OCI-LY7 (cell line): ENCODE data around the gene PLA2G4D. TPM values are rescaled to one million over a fixed set of nuclear protein-coding genes. Genes with fewer than 3 reads are reported as not detected.

Experiments used
- BruUV-seq: library from RNA; stranded (reverse); fragments of 400-500 nt; replicated peaks from 2 replicates; lab custom pipeline; 2021; lab: Mats Ljungman, UMichigan
- CTCF ChIA-PET: fragments of 300-600 bp; sonication (Branson Sonifier 250); formaldehyde crosslinking; loops from one replicate; lab custom pipeline; 2022; ENCODE audit warnings: antibody characterized with exemption; ENCODE audit not compliant: unreplicated experiment; lab: Charles Lee
- POLR2A ChIA-PET: fragments of 300-600 bp; sonication (Branson Sonifier 250); formaldehyde crosslinking; loops from one replicate; lab custom pipeline; 2022; ENCODE audit warnings: antibody characterized with exemption; lab: Charles Lee
- DNase-seq: peaks from one replicate; pipeline ENCODE4 v3.0.0-alpha.2; 2015; ENCODE audit warnings: low spot score
- H2AFZ ChIP-seq: fragments of 200-600 bp; sonication (generic), shearing (Covaris generic); 2 replicates; pipeline ENCODE4 v1.6.1; 2014; ENCODE audit warnings: mild to moderate bottlenecking, antibody characterized with exemption, low read length, moderate library complexity
- H3K27ac ChIP-seq: fragments of 200-600 bp; sonication (generic); 2 replicates; pipeline ENCODE4 v1.5.1; 2014; ENCODE audit warnings: mixed run types, low read depth, mild to moderate bottlenecking, moderate library complexity, low read length, inconsistent platforms; ENCODE audit not compliant: poor library complexity, severe bottlenecking
- H3K36me3 ChIP-seq: fragments of 200-600 bp; sonication (generic); 2 replicates; pipeline ENCODE4 v1.6.1; 2014; ENCODE audit warnings: mild to moderate bottlenecking, antibody characterized with exemption, low read length, moderate library complexity, mixed read lengths; ENCODE audit not compliant: insufficient read depth
- H3K4me1 ChIP-seq: fragments of 200-600 bp; sonication (generic); 2 replicates; pipeline ENCODE4 v1.5.1; 2014; ENCODE audit warnings: mild to moderate bottlenecking, low read length; ENCODE audit not compliant: insufficient read depth, poor library complexity, severe bottlenecking
- H3K4me2 ChIP-seq: fragments of 200-600 bp; sonication (generic); 2 replicates; pipeline ENCODE4 v1.6.1; 2014; ENCODE audit warnings: mild to moderate bottlenecking, low read length
- H3K4me3 ChIP-seq: fragments of 200-600 bp; sonication (generic); 2 replicates; pipeline ENCODE4 v1.5.1; 2014; ENCODE audit warnings: mild to moderate bottlenecking, low read depth, low read length; ENCODE audit not compliant: poor library complexity, severe bottlenecking
- H3K79me2 ChIP-seq: fragments of 200-600 bp; sonication (generic); 2 replicates; pipeline ENCODE4 v1.6.1; 2016; ENCODE audit warnings: low read depth, mild to moderate bottlenecking, low read length, moderate library complexity, mixed read lengths; ENCODE audit not compliant: insufficient read depth
- H3K9me2 ChIP-seq: fragments of 200-600 bp; sonication (generic); 2 replicates; pipeline ENCODE4 v1.6.1; 2016; ENCODE audit warnings: mild to moderate bottlenecking, low read length, mixed read lengths; ENCODE audit not compliant: insufficient read depth
- H3K9me3 ChIP-seq: fragments of 200-600 bp; sonication (generic); 2 replicates; pipeline ENCODE4 v1.6.1; 2014; ENCODE audit warnings: mild to moderate bottlenecking, mixed run types, low read length, mixed read lengths
- H4K20me1 ChIP-seq: fragments of 200-600 bp; sonication (generic); 2 replicates; pipeline ENCODE4 v1.6.1; 2014; ENCODE audit warnings: mild to moderate bottlenecking, antibody characterized with exemption, low read length, moderate library complexity, mixed read lengths; ENCODE audit not compliant: insufficient read depth
- CTCF ChIP-seq: fragments of 200-600 bp; sonication (generic); conservative IDR thresholded peaks from 2 replicates; pipeline ENCODE4 v1.5.1; 2014; ENCODE audit warnings: mild to moderate bottlenecking, antibody characterized with exemption, low read length, moderate library complexity, mixed read lengths
- EZH2phosphoT487 ChIP-seq: fragments of 200-600 bp; sonication (generic); IDR thresholded peaks from 2 replicates; pipeline ENCODE4 v1.6.1; 2018; ENCODE audit warnings: low read depth, borderline replicate concordance, mild to moderate bottlenecking, mixed run types, antibody characterized with exemption, low read length, moderate library complexity, mixed read lengths
- intact Hi-C: fragments of 100-400 bp; cut with micrococcal nuclease; formaldehyde crosslinking; loops from one replicate; pipeline ENCODE4 v1.10.0; 2022; ENCODE audit not compliant: unreplicated experiment
- total RNA-seq, 2 experiments: library from RNA; depleted of rRNA in 1 of 2; stranded (reverse); fragments of >200 nt in 1 of 2; shearing (Covaris generic) in 1 of 2; gene quantifications; 2 replicates each; pipeline ENCODE4 v1.2.3, GENCODE V29; 2014 to 2022

PLA2G4D gene
- total RNA-seq, 2 experiments from 2014 or later = not detected

DNA sequence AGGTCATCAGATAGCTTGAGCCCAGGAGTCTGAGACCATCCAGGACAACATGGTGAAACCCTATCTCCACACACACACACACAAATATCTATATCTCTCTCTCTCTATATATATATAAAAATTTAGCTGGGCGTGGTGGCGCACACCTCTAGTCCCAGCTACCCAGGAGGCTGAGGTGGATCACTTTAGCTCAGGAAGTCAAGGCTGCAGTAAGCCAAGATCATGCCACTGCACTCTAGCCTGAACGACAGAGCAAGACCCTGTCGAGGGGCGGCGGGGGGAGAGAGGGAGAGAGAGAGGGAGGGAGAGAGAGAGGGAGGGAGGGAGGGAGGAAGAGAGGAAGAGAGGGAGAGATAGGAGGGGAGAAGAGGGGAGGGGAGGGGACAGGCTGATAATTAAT lies 34.1 kb upstream of the PLA2G4D start:
- ChIA-PET CTCF (no interaction called here), POLR2A (no interaction called here)
- H3K4me1 ChIP-seq = no peaks in the 10 kb centered on the region
- H4K20me1 ChIP-seq = no peaks in the 10 kb centered on the region
- intact Hi-C loops = no loop called here
- no TSS peak for BruUV-seq
- H3K4me2 ChIP-seq = no peak overlapping the region
- no peaks in the 10 kb centered on the region for H3K9me2 ChIP-seq
- H3K4me3 ChIP-seq = no peak overlapping the region
- no peaks in the 10 kb centered on the region for H3K79me2 ChIP-seq
- DNase-seq = no peak
- no peak overlapping the region for H3K27ac ChIP-seq
- H2AFZ ChIP-seq = no peak overlapping the region
- TF ChIP-seq CTCF (no peak), EZH2phosphoT487 (no peak)
- no peaks in the 10 kb centered on the region for H3K9me3 ChIP-seq
- no peaks in the 10 kb centered on the region for H3K36me3 ChIP-seq

GRCh38 chr15:42123546-42123945 lies 29.2 kb upstream of the PLA2G4D start:
- Histone ChIP-seq H2AFZ (no peak overlapping the region), H4K20me1 (no peaks in the 10 kb centered on the region), H3K9me2 (no peaks in the 10 kb centered on the region), H3K4me3 (no peak overlapping the region), H3K9me3 (no peaks in the 10 kb centered on the region), H3K27ac (no peak overlapping the region), H3K79me2 (no peaks in the 10 kb centered on the region), H3K4me2 (no peak overlapping the region), H3K4me1 (no peaks in the 10 kb centered on the region), H3K36me3 (no peaks in the 10 kb centered on the region)
- no peak for DNase-seq
- intact Hi-C loops = no loop called here
- BruUV-seq = no TSS peak
- ChIA-PET CTCF (no interaction called here), POLR2A (no interaction called here)
- TF ChIP-seq EZH2phosphoT487 (no peak), CTCF (no peak)

DNA sequence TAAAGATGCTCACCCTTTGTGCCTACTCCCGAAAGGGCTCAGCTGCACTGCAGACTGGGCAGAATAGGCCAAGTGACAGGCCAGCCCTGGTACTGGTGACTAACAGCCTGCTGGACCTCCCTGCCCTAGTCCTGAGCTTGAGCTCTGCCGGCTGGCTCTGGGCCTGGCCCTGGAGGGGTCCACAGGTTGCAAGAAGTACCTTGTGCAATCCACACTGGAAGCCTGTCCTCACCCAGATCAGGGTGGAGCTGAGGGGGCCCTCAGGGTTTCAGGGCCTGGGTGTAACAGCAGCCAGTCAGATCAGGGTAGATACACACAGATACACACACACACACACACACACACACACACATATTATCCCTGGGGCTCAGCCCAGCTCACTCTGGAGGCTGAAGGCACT lies 27.3 kb upstream of the PLA2G4D start:
- no peak overlapping the region for H2AFZ ChIP-seq
- no peak for DNase-seq
- CTCF ChIA-PET = no interaction called here
- intact Hi-C loops = no loop called here
- no TSS peak for BruUV-seq
- H3K4me3 ChIP-seq = no peak overlapping the region
- no peak for TF ChIP-seq EZH2phosphoT487
- TF ChIP-seq CTCF = no peak
- no peak overlapping the region for H3K4me2 ChIP-seq
- H3K27ac ChIP-seq = no peak overlapping the region
- H4K20me1 ChIP-seq = no peaks in the 10 kb centered on the region
- no peaks in the 10 kb centered on the region for H3K4me1 ChIP-seq
- H3K36me3 ChIP-seq = no peaks in the 10 kb centered on the region
- H3K9me2 ChIP-seq = no peaks in the 10 kb centered on the region
- H3K9me3 ChIP-seq = no peaks in the 10 kb centered on the region
- H3K79me2 ChIP-seq = no peaks in the 10 kb centered on the region
- POLR2A ChIA-PET = no interaction called here
